GM19372 (cell line): Measurements from ENCODE around the gene BTG4.

Experiments used
- ATAC-seq: cut with Tn5 transposase; IDR thresholded peaks from one replicate; pipeline ENCODE4 v1.9.1; 2021; ENCODE audit warnings: mild to moderate bottlenecking, low read depth, moderate library complexity; ENCODE audit not compliant: unreplicated experiment

The BTG4 gene

DNA sequence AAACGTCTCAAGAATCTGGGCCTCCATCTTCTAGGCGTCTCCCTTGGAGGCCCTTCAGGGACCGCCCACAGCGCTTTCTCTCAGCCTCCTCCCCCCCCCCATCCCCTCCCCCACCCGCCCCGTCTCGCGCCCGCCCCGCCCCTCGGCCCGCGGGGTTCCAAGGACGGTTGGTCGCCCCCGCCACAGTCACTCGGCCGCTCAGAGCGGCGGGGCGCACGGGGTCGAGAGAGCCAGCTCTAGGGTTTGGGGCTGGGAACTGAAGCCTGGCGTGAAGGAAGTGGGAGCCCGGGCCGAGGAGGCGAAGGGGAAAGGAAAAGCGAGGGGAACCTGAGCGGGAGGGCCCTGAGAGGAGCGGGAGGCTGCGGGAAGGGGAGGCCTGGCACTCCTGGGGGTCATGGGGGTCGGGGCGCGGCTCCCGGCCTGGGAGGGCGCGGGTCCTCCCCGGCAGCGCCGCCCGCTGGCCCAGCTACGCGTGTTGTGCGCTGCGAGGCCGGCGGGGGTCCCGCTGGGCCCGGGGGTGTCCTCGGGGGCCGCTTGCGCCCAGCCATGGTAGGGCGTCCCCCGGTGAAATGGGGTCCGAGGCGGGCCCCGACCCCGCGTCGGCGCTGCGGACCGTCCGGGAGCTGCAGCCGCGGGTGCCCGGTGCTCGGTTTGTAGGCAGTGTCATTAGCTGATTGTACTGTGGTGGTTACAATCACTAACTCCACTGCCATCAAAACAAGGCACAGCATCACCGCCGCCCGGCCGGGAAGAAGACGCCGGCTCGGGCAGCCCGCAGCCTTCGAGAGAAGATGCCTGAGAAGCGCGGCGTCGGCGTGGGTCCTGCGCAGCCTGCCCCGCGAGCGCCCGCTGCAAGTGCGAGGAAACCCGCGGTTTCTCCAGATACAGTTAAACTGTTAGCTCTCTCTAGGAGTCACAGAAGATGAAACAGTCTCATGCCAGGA, at the start of gene BTG4:
BTG4 (minus strand) TSS at position 91 of the 944 bp plus-strand sequence. CDS start 13,610 bp downstream, outside the sequence.
- no peak for ATAC-seq

DNA sequence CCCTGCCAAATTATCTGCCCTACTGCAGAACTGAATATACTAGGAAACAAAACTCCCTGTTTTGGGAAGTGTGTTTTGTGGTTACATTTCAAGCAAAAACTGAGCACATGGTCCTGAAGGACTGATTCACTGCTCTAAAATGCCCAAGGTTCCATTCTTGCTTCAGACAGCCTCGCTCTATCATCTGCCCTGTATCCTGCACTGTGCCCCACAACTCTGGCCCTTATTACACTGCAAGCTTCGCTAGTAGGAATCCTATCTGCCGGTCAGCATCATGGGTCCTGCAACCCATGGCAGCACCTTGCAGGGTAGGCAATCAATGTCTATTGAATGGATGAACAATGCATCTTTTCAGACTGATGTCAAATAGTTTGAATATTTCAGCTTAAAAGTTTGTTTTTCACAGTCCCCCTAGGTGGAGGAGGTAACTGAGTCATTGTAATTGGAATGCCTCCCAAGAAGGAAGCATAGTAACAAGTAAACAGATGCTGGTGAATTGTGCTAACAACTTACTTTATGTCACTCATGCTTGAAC, 49.7 kb upstream of the BTG4 start:
- ATAC-seq: no peak

DNA sequence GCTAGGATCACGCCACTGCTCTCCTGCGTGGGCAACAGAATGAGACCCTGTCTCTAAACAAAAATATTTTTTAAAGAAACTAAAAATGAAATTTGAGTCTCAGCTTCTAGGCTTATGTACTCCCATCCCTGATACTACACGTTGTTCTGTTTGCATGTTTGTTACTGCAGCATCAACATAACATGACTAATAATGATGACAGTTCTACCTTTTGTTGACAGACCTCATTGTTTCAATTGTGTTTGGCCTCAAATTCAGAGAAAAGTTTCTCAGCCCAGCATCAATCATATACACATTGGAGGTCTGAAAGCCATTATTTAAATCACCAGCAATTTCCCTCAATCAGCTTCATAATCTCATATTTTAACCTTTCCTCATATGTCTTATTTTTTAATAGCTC, 49.1 kb upstream of the BTG4 start:
- no peak for ATAC-seq

DNA sequence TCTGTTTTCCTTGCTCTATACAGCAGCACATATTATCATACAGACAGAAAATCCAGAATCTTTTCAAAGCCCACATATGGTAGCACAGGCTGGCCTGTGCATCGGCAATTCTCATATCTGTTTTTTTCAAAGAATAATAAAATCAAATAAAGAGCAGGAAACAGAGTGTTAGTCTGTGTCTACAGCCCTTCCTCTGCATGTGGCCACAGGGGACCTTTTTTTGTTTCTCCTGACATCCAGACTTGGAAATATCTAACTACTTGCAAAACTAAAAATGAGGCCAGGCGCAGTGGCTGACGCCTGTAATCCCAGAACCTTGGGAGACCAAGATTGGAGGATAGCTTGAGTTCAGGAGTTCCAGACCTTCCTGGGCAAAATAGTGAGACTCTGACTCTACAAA, 48.6 kb upstream of the BTG4 start:
- no peak for ATAC-seq

DNA sequence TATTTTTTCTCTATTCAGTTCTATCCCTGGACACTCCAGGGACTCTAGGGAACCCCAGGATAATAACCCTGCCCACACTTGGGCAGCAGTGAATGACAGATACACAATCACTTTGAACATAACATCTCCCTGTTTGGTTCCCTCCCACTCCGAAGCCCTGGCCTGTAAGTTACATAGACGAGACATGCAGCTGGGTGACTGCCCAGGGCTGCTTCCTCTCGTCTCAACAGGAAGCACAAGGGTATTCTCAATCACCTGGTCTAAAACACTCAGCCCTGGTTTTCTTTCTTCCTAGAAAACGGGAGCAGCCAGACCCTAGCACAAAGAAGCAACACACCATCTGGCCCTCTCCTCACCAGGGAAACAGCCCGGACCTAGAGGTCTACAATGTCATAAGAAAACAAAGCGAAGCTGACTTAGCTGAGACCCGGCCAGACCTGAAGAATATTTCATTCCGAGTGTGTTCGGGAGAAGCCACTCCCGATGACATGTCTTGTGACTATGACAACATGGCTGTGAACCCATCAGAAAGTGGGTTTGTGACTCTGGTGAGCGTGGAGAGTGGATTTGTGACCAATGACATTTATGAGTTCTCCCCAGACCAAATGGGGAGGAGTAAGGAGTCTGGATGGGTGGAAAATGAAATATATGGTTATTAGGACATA, 47.7 kb upstream of the BTG4 start:
- ATAC-seq: no peak

DNA sequence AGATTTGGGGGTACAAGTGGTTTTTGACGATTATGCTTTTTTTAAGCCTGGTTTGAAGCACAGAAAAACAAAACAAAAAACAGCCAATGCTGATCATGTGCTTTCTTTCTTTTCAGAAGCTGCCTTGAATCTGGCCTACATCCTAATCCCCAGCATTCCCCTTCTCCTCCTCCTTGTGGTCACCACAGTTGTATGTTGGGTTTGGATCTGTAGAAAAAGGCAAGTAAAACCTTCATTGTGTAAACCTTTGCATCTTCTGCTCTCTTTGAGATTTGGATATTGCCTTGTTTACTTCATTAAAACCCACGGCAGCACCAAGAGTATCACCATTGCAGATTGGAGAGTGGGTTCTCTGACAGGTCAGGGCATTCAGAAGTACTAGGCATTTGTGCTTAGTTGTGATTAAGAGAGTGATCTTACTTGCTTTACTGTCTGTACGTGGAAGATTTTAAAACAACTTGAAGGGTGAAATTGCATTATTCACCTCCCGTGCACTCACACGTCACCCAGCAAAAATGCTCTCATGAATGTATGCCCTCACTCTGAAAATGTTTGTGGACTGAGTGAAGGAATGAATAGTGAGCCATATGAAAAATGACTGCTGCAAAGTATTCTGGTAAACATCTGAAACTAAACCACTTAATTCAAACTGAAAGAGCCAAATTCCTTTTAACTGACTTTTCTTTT, 45.4 kb upstream of the BTG4 start:
- no peak for ATAC-seq

DNA sequence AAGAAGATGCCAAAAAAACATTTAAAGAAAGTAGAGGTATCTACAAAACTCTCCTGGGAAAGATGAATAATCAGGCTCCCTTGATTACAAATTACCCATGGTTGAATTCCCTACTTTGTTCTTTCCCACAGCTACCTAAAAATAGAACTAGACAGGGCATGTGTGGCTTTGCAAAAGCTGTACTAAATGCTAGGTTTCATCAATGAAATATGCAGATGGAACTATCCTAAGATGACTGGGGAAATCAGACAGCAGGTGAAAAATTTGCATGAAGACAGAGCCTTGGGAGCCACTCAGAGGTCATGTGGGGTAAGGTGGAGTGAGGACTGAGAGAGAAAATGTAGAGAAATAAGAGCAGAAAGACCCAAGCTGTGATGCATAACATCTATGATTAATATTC, 43.1 kb upstream of the BTG4 start:
- no peak for ATAC-seq

DNA sequence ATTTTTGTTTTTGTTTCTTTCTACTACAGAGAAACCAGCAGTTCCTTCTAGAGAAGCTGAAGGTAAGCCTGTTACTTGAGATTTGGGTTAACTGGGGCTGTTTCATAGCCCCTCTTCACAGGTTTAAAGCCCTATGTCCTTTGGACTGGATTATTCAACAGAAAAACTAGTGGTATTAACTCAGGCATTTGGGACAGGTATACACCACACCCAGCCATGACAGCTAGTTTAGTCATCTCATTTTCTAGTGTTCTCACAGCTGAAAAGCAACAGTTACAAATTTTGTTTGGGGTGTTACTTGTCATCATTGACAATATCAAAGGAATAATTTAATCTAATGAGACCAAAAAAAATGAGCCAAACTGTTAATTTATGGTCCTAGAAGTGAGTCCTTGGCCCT, 42.3 kb upstream of the BTG4 start:
- ATAC-seq: no peak

DNA sequence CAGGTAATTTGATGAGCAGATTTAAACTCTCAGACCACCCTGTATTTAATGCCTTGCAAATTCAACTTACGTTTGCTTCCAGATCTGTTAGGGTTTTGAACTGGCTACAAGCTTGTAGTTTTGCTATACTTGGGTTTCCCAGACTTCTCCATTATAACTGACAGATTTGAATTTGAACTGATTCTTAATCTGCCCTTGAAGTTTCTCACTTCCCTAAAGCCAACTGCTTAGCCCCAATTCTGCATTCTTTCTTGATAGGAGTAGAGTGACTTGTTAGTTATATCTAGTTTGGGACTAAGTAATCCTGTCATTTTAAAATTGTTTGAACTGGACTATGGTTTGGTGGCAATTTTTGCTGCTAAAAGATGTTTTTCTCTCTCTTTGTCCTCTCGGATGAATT, 38.1 kb upstream of the BTG4 start:
- no peak for ATAC-seq

DNA sequence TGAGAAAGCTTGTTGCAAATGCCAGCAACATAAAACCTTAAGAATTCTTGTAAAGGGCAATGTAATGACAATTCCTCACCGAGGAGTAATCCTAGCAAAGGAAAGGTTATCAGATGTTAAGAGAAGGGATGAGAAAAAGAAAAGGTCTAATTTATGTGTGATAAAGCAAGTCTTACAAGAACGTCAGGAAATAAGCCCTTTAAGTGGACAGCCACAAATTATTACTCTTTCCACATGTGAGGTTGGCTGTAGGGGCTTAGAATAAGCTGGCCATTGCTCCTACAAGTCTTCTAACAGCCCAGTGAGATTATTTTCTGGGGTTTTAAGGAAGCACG, 37.6 kb upstream of the BTG4 start:
- no peak for ATAC-seq

DNA sequence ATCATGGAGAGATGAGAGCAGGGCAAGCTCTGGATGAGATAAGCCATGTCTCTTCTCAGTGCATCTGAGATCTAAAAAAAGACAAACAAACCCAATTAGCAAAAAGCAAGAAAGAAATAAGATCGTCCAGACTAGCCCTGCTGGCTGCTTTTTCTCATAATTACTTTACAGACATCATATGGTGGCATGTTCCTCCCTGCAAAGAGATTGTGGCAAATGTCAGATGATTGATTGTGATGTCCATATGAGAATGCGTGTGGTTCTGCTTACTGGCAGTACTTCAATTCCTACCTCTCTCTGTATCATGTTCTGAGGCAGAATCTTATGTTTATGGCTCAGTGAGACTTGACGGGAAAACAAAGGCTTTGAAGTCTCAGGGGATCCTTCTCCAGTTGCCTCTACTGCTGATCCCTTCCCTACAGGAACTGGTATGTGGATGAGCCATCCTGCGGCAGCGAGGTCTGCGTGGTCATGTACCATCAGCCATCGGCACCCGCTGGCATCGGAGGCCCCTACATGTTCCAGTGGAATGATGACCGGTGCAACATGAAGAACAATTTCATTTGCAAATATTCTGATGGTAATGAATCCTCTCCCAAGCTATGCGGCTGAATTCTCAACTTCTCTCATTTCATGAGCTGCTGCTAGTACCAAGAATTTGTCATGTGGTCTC, 37.1 kb upstream of the BTG4 start:
- no peak for ATAC-seq

DNA sequence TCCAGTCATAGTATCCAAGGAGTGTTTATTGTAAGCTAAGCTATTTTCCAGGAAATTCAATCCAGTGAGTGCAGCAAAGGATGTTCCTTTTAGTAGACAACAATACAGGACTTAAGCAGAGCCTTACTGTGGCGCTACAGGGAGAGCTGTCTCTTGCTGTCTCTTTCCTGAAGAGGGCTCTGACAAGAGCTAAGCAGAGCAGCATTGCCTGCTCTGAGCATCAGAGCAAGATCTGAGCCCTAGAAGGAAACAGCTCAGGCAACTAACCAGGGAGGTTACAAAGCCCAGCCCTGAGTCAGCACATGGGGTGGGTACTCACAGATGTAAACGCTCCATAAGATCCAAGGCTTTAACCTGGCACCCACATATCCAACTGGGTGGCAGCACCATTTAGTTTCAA, 36.3 kb upstream of the BTG4 start:
- no peak for ATAC-seq

DNA sequence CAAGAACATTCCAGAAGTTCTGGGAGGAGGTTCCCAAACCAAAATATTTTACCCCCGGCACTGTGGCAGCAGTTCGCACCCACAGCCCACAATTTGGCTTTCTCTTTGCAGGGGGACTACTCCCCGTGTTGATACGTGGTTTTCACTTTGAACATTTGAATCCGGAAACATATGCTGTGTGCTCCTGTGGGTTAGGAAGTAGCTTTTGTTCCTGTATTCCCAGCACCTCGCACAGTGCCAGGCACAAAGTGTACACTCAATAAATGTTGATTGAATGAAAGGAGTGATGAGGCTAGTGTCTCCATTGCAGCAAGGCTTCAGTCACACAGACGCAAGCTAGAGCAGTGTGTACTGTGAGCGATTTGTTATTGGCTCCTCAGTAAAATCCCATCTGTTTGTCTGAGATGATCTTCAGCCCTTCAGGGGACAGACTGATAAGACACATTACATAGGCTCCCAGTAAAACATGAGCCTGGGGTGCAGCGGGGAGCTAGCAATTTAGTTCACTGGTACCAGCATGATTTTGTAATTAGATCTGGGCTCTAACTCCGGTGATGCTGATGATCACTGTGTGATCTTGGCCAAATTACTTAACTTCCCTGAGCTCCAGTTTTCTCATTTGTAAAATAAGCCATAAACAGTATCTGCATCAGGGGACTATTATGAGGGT, 30.6 kb upstream of the BTG4 start:
- no peak for ATAC-seq

DNA sequence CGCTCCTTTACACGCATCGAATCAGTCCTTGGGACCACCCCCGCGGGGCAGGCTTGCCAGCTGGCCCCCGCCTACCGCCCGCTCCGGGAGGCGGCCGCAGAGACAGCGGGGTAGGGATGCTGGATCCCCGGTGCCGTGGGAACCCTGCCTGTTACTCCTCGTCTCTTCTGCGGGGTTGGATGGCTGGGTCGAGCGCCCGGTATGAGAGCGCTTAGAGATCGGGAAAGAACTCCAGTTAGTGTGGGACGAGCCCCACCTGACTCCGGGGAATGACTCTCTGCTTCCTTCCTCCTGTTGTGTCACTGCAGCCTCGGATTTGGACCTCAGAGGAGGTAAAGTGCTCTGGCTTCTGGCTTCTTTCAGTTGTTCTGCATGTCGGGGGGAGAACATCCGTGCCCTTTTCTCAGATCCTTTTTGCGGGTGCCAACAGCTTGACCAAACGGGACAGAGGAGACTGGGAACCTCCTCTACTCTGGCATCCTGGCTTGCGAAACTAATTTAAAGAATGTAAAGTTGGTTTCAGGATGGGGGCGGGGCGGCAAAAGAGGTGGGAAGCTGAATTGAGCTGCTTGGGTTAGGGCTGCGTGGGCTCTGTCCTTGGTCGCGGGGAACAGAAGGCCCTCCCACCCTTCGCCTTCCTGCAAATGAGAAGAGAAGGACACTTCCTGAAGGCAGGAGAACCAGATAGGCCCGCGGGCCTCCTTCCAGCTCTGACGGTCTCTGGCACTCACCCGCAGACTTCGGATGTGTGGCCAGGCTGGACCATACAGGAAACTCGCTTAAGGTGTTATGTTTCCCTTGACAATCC, 29.3 kb upstream of the BTG4 start:
- ATAC-seq: no peak

DNA sequence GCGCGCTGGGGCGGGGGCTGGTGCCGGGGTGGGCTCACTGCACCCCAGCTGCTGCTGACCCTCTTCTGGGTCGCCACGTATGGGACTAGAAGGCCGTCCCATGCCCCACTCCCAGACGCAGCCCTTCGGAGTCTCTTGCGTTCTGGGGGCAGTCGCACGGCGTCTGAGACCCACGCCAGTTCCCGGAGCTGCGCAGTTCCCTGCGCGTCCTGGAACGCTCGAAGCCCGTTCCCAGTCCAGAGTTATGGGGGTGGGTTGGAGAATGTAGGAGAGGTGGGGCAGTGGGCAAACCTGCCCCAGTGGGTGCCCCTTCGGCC, 28.7 kb upstream of the BTG4 start:
- no peak for ATAC-seq

DNA sequence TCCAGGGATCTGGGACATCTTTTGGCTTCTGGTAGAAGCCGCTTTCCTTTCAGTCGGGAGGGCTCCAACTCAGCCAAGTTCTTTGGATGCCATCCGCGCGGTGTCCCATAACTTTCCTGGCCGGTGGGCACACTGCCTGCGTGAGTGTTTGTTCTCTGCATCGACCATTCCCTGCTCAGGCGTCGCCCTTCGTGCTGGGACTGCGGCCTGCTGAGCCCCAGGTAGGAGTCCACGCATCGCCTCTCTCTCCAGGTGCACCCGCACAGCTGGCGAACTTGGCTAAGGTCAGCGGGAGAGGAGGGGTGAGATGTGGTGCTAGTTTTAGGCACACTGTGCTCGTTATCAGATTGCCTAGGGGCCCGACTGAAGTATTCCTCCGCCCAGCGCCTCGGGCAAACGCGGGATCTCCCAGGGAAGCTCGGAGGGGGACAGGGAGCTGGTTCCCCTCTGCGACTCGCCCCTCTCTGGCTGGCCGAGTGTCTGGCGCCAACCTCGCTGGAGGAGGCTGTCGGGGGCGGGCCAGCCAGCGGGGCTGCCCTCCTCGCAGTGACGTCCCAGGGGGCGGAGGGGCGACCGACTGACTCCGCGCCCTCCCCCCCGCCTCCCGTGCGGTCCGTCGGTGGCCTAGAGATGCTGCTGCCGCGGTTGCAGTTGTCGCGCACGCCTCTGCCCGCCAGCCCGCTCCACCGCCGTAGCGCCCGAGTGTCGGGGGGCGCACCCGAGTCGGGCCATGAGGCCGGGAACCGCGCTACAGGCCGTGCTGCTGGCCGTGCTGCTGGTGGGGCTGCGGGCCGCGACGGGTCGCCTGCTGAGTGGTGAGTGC, 28.1 kb upstream of the BTG4 start, which contains the start of gene LAYN:
LAYN (plus strand) TSS at position 607 of the 823 bp plus-strand sequence; CDS start at position 731, 124 bp downstream.
- ATAC-seq: no peak

DNA sequence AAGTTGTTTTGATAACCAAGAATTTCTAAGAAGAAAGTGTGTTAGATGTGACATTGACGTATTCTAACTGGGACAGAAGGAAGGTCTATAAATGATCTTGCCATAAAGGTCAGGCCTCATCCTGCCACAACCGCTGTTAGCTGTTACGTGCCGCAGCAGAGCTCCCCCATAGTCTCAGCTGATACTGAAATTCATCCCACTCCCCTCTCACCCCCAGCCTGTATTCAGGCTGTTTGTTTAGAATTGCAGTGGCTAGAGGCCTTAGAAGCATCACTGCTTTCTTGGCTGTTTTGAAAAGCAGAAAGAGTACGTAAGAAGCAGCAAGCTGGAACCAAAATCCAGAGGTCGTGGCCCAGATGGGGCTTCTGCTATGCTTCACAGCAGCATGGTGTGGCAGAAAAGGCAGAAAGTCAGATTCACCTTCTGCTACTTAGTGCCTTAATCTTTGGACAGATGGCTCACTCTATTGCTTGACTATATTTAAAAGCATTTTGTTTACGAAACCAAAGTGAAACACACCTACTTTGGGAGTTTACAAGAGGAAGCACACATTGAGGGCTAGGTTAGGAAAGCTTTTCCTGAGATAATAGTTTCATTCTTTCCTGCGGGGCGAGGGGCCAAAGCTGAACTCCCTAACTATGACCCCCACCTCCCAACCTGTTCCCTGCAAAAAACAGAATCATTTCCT, 27.4 kb upstream of the BTG4 start:
- ATAC-seq: no peak
